GM10248 (cell line): ENCODE measurements around the gene RNF26.

Experiments
- CTCF ChIA-PET: fragments of 300-600 bp; sonication (Branson Sonifier 250); formaldehyde crosslinking; extraction: SDS; loops from one replicate; lab custom pipeline; 2021; ENCODE audit warnings: antibody characterized with exemption; lab: Yijun Ruan, JAX
- POLR2A ChIA-PET: fragments of 350-650 bp; sonication (Branson Sonifier 250); formaldehyde crosslinking; extraction: SDS; loops from one replicate; lab custom pipeline; 2020; ENCODE audit warnings: antibody characterized with exemption; lab: Yijun Ruan, JAX
- DNase-seq: peaks from one replicate; pipeline ENCODE4 v3.0.0; 2012; ENCODE audit errors: extremely low spot score
- TF ChIP-seq, protein P1 (sequence below): IDR thresholded peaks from 2 replicates; pipeline ENCODE4 v1.5.1; 2012; ENCODE audit warnings: mild to moderate bottlenecking, low read depth; ENCODE audit errors: extremely low read depth, missing control alignments, control extremely low read depth

Gene RNF26

DNA sequence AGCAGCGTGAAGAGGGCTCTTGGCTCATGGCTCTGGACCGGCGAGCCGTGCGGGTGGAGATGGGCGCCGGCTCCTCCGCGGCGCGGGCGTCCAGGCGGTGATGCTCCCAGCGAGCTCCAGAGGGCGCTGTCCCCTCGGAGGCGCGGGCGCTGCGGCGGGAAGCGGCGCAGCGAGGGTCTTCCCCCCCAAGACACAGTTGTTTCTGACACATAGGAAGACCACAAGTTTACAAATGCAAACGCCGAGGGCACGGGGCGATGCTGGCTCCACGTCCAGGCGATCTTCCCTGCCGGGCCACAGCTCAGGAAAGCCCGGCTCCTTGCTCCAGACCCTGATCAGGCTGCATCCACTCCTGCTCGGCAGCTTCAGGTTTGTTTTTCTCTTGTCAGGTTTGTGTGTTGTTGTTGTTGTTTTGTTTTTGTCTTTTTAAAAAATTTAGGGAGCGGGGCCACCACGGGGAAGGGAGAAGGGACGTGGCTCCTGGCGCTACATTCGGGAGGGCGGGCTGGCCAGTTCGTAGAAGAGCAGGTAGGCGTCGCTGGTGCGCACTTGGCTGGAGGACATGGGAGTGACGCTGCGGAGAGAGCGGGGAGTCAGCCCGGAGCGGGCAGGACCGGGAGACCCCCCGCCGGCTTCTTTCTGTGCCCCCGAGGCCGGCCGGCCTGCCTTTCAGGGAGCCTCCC, 22.2 kb downstream of the RNF26 start:
- POLR2A ChIA-PET, result no interaction called here
- TF ChIP-seq, protein P1, sequence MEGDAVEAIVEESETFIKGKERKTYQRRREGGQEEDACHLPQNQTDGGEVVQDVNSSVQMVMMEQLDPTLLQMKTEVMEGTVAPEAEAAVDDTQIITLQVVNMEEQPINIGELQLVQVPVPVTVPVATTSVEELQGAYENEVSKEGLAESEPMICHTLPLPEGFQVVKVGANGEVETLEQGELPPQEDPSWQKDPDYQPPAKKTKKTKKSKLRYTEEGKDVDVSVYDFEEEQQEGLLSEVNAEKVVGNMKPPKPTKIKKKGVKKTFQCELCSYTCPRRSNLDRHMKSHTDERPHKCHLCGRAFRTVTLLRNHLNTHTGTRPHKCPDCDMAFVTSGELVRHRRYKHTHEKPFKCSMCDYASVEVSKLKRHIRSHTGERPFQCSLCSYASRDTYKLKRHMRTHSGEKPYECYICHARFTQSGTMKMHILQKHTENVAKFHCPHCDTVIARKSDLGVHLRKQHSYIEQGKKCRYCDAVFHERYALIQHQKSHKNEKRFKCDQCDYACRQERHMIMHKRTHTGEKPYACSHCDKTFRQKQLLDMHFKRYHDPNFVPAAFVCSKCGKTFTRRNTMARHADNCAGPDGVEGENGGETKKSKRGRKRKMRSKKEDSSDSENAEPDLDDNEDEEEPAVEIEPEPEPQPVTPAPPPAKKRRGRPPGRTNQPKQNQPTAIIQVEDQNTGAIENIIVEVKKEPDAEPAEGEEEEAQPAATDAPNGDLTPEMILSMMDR, result peak; percentile 97
- CTCF ChIA-PET, result interaction anchor here (0.6 to 5.1 kb wide), 43 partner anchors 8 to 979 kb away, joined by 3 to 159 read pairs (median 4); partner anchors contain the start of genes C1QTNF5, NLRX1, RNF26 and USP2
- peak; percentile 87 for DNase-seq

DNA sequence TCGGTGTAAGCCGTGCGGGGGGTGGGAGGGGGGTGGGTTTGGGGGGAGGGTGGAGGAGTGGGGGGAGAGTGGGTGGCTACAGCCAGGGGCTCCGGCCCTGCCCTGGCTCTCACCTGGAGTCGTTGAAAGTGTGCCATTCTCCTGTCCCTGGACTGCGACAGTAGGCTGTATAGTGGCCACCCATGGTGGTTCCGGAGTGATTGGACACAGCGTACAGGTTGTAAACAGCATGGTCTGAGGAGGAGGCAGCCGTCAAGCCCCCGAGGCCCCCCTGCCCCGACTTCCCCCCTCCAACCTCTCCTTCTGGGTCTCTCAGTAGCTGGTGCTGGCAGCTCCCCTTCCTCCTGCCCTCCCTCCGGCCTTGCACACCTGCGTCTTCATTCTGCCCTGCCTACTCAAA, 22.7 kb downstream of the RNF26 start:
- POLR2A ChIA-PET, result no interaction called here
- CTCF ChIA-PET, result interaction anchor here (0.9 to 5.1 kb wide), 29 partner anchors 8 to 751 kb away, joined by 3 to 159 read pairs (median 4); partner anchors contain the start of genes C1QTNF5 and USP2
- TF ChIP-seq, protein P1, result no peak
- DNase-seq, result no peak

DNA sequence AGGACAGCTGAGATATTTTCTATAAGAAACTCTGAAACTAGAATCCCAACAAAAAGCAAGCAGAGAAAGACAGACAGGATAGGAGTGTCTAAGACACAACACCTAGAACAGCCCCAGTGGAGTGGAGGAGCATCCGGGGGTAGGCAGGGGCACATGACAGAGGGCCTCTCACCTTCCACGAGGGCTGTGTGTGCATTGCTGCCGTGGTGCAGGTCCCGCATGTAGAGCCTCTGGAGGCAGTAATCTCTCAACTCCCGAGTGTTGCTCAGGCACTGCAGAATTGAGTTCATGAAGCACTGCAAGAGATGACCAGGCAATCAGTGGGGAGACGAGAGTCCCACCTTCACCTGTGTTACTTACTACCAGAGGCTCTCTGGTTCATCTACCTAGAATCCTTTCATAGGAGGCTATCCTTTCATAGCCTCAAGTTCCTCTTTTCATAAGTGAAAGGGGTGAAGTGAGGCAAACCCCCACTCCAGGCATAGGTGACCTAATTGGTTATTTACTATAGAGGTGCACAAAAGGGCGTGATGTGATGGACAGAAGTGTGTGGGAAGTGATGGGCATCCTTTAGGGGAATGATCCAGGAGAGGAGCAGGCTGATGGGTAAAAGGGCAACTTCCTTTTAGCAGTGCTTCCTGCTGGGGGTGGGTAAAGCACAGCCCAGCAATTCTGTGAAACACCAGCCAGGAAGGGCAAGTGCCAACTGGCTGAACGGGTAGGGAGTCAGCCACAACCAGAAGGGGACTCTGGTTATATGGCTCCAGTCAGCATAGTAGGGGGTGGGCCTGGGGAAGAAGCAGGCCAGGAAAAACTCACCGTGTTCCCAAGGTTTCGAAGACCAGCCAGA, 25.3 kb downstream of the RNF26 start:
- TF ChIP-seq, protein P1, result no peak
- DNase-seq, result no peak
- POLR2A ChIA-PET, result no interaction called here
- CTCF ChIA-PET, result interaction anchor here (0.8 to 5.1 kb wide), 7 partner anchors 13 to 37 kb away, joined by 3 to 159 read pairs (median 27); partner anchors contain the start of genes C1QTNF5 and USP2

GRCh38 chr11:119361056-119361787, 26.9 kb downstream of the RNF26 start:
- CTCF ChIA-PET, result interaction anchor here (0.8 to 4.1 kb wide), 10 partner anchors 10 to 114 kb away, joined by 4 to 27 read pairs (median 8); partner anchors contain the start of genes C1QTNF5 and USP2
- peak; percentile 47 for DNase-seq
- POLR2A ChIA-PET, result interaction anchor here (0.6 kb wide), 1 partner anchor 33 kb away, joined by 3 read pairs; no protein-coding TSS in a partner anchor
- TF ChIP-seq, protein P1, result no peak

GRCh38 chr11:119361941-119362725, 27.8 kb downstream of the RNF26 start:
- TF ChIP-seq, protein P1, result no peak
- no peak for DNase-seq
- POLR2A ChIA-PET, result interaction anchor here (0.6 kb wide), 1 partner anchor 113 kb away, joined by 3 read pairs; no protein-coding TSS in a partner anchor
- CTCF ChIA-PET, result interaction anchor here (1.2 to 4.1 kb wide), 10 partner anchors 9 to 113 kb away, joined by 3 to 27 read pairs (median 8); partner anchors contain the start of genes C1QTNF5 and USP2
